ENCODE results near the gene TFAP2C. TPM values are rescaled to one million over a fixed set of nuclear protein-coding genes. Genes with fewer than 3 reads are reported as not detected.
"Not testable (repeated sequence)": the region's sequence is repeated elsewhere in the genome, so short reads cannot be mapped to it uniquely, and the experiment has no call there.

TFAP2C gene
- total RNA-seq, 1 donor from 2014 or later = not detected

GRCh38 chr20:56616716-56617115 is 12.4 kb upstream of the TFAP2C start:
- no peak for DNase-seq (ENCODE audit: low read depth in 2 of 2)

DNA sequence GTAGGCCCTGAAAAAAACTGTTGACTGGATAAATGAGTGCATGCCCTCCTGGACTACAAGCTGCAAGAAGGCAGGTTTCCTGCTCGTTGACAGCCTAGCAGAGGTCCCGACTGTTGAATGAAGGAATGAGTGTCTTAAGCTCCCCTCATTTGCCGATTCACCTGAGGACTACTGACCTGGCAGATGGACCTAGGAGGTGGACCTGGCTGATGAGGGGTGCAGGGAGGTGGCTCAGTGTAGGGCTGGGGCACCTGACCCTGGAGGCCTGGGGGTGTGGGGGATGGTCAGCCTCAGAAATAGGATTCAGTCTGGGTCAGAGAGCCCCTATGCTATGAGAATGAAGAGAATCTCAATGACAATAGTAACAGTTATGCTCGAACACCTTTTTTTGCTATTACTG is 11.6 kb upstream of the TFAP2C start:
- no peak for DNase-seq (ENCODE audit: low read depth in 2 of 2)

GRCh38 chr20:56621730-56622129 is 7.4 kb upstream of the TFAP2C start:
- no peak for DNase-seq (ENCODE audit: low read depth in 2 of 2)

- DNase-seq (ENCODE audit: low read depth in 2 of 2) = not testable (repeated sequence)
Observed at GRCh38 chr20:56623930-56624329, 5.2 kb upstream of the TFAP2C start.

DNA sequence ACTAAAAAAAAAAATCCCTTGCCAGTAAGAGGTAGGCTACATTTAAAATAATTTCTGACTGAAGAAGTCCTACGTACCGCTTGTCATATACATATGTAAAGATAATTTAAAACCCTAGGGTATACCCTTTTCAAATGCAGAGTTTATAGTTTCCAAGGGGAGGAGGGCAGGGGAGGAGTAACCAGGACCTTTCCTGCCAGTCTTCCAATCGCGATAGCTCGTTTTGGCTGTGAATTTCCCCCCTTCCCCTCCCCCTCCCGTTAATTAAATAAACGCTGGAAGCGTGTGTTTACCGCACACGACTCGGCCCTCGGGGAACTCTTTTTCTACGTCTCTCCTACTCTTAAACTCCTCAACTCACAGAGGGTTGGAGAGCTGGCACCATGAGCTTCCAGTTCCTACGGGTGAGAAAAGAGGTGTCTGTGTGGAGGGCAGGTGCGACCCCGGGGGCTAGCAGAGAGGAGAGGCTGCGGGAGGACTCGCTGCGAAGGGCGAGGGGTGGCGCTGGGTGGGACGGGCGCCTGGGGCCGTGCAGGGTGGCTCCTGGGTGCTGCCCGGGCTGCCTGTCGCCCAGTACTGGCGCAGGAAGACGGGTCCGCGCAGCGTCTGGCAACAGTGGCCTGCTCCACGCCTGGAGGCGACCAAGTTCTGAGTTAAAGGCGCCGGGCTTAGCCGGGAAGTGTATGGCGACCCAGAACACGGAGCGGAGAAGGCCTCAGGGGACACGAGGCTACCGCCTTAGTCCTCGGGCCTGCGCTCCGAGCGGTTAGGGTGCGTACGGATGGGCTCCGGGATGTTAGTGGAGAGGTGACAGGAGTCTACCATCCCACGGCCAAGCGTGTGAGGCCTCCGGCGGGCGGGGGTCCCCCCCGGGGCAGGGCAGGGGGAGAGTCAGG is 4.1 kb upstream of the TFAP2C start:
- DNase-seq (ENCODE audit: low read depth in 2 of 2) = no peak

DNA sequence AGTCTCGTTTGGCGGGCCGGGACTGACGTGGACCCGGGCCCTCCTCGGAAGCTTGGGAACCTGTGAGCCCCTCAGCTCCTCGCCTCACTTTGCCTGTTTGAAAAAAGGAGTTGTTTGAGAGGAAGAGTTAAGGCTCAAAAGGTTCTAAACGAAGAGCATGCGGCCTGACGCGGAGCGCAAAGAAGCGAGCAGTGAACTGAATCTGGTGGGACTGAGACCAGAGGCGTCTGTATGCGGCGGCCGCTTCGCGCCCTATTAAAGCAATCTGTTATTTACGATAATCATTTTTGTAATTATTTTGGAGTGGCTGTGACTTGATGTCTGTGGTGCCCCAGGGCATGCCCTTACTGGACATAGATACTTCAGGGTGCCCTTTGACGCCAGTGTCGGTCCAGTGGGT is 3.3 kb upstream of the TFAP2C start:
- DNase-seq (ENCODE audit: low read depth in 2 of 2) = no peak

- DNase-seq (ENCODE audit: low read depth in 2 of 2) = no peak
Observed at GRCh38 chr20:56626367-56627121, 2.6 kb upstream of the TFAP2C start.

GRCh38 chr20:56627122-56628014 is 1.7 kb upstream of the TFAP2C start:
- no peak for DNase-seq (ENCODE audit: low read depth in 2 of 2)

DNA sequence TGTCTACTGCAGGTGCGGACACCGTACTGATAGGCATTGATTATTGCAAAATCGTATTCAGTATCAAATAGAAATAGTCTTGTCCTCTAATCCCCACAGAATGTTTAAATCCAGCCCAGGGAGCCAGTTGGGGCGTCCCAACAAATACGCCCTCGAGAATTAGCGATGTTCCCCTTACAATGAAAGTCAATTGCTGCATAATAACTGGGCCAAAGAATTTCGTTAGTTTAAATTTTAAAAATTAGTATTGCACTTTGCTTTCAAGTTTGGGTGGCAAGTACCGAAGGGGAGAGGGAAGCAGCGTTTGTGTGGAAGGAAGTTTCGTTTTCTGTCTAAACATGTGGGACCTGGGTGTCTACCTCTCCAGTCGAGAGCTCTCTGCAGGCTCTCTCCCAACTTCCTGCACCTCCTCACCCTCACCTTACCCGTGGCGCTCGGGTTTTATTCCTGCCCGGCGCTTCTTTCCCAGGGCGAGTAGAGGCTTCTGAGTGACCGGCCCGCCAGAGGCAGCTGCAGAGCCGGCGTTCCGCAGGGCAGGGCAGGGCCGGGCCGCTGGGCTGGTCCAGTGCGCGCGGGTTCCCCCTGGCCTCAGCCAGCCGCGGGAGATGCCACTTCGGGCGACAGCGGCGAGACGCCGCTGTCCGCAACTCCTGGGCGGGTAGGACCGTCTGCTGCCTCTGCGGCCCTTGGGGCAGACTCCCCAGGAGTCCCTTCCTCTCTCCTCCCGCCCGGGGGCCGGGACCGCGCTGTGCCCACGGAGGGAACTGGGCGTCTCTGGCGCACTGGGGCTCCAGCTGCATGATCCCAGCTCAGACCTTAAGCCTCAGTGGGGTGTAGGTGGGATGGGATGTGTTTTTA is 862 bp upstream of the TFAP2C start:
- DNase-seq (ENCODE audit: low read depth in 2 of 2) = peak in 1 of 2 donors; percentile 12

GRCh38 chr20:56629464-56630085 is 469 bp downstream of the TFAP2C start:
- DNase-seq (ENCODE audit: low read depth in 2 of 2) = no peak

DNA sequence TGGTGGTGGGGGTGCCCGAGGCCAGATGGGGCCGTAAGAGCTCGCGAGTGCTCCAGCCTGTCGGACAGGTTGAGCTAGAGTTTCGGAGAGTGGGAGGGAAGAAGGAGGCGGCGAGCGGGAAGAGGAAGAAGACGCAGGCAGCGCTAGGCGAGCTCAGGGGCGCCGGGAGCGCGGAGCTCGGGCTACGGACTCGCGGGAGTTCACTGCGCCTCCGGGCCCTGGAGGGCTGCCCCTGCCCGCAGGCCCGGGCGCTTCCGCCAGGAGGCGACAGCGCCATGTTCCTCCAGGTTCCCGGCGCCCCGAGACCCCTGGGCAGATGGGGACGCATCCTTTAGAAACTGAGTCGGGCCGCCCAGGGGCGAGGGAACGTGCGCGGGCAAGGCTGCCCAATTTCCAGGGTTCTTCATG is 984 bp downstream of the TFAP2C start:
- peak in 1 of 2 donors; percentile 11 for DNase-seq (ENCODE audit: low read depth in 2 of 2)

DNA sequence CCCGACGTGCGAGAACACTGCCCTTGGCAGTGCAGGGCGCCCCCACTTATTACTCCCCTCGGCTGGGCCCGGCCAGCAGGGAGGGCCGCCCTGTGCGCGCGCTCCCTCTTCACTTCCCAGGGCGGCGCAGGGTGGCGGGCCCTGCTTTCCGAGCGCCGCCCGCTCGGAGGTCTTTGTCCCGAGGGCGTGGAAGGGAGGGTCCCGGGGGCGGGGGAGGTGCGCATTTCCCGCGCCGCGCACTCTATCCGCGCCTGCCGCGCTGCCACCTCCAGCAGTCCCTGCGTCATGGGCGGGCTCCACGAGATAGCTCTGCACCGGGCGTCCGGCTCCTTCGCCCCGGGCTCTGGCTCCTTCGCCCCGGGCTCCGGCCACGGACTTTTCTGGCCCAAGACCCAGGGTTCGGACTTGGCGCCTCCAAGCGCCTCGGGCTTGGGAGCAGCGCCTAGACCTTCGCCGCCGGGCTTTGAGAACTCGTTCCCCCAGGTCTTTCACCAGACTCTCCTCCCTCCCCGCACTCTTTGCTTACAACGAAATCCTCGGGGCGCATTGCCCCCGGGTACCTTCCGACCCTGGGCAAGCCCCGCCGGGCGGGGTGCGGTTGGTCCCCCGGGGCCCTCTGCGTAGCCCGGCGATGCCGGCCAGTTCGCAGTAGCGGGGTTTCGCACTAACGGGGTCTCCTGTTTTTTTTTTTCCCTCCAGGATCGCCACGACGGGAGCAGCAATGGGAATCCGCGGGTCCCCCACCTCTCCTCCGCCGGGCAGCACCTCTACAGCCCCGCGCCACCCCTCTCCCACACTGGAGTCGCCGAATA is 1.6 kb downstream of the TFAP2C start:
- DNase-seq (ENCODE audit: low read depth in 2 of 2) = no peak

- no peak for DNase-seq (ENCODE audit: low read depth in 2 of 2)
Observed at GRCh38 chr20:56631318-56631989, 2.3 kb downstream of the TFAP2C start.

GRCh38 chr20:56631990-56632327 is 2.9 kb downstream of the TFAP2C start:
- no peak for DNase-seq (ENCODE audit: low read depth in 2 of 2)

GRCh38 chr20:56634307-56634706 is 5.2 kb downstream of the TFAP2C start:
- DNase-seq (ENCODE audit: low read depth in 2 of 2) = no peak

- no peak for DNase-seq (ENCODE audit: low read depth in 2 of 2)
Observed at GRCh38 chr20:56634735-56635385, 5.8 kb downstream of the TFAP2C start.

GRCh38 chr20:56636716-56637115 is 7.6 kb downstream of the TFAP2C start:
- DNase-seq (ENCODE audit: low read depth in 2 of 2) = no peak

- no peak for DNase-seq (ENCODE audit: low read depth in 2 of 2)
Observed at GRCh38 chr20:56637576-56637975, 8.5 kb downstream of the TFAP2C start.

Measured in lung microvascular endothelial cell (primary cell).